Retinal pigment epithelial cell (primary cell): Measurements from ENCODE around the gene SRSF12.

Experiments used
- DNase-seq: peaks from one replicate; pipeline ENCODE4 v3.0.0-alpha.2; 2010; ENCODE audit warnings: low read depth
- H3K4me3 ChIP-seq: 2 replicates; pipeline ENCODE4 v1.5.1; 2011; ENCODE audit warnings: mild to moderate bottlenecking, low read length, control low read depth, moderate library complexity
- TF ChIP-seq, protein P1 (sequence below): conservative IDR thresholded peaks from 2 replicates; pipeline ENCODE4 v1.5.1; 2011; ENCODE audit warnings: low read depth, low read length, control low read depth, inconsistent platforms

Gene SRSF12

DNA sequence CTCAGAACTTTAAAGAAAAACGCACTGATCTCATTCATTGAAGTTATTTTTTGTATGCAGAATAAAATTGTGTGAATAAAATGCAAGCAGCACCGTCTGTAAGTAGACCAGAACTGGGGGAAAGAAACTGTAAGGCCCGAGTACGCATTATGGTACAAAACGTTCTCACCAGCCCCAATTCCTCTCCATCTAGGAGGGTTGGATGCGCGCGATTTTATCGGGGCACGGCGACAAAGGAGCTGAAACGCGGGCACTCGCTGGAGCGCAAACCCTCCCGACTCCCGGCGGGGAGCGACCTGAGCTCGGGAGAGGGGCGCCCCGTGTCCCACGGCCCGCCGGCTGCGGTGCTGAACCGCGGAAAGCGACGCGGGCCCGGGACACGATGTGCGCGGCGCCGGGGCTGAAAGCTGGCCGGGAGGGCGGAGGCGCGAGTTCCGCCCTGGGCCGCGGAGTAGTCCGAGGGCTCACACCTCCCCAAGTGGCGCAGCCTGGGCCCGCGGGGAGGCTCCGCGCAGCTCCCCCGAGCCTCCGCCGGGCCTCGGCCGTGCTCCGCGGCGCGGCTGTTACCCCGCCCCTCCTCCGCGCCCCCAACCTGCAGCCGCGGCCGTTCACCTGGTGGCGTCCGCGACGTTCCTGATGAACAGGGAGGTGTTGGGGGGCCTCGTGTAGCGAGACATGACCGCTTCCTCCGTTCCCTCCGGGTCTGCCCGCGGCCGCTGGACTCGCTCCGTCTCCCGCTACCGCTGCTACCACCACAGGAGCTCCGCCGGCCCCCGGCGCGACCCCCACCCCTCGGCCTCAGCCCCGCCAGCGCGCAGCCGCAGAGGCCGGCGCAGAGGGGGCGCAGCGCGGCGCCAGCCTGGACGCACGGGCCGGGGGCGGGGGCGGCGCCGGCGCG, at the start of gene SRSF12:
TSS of gene SRSF12 (minus strand) at position 861 of the 898 bp plus-strand sequence. CDS start at position 677, 184 bp downstream.
- DNase-seq = no peak
- H3K4me3 ChIP-seq = peak within 1 kb of the TSS; percentile 57
- TF ChIP-seq, protein P1, sequence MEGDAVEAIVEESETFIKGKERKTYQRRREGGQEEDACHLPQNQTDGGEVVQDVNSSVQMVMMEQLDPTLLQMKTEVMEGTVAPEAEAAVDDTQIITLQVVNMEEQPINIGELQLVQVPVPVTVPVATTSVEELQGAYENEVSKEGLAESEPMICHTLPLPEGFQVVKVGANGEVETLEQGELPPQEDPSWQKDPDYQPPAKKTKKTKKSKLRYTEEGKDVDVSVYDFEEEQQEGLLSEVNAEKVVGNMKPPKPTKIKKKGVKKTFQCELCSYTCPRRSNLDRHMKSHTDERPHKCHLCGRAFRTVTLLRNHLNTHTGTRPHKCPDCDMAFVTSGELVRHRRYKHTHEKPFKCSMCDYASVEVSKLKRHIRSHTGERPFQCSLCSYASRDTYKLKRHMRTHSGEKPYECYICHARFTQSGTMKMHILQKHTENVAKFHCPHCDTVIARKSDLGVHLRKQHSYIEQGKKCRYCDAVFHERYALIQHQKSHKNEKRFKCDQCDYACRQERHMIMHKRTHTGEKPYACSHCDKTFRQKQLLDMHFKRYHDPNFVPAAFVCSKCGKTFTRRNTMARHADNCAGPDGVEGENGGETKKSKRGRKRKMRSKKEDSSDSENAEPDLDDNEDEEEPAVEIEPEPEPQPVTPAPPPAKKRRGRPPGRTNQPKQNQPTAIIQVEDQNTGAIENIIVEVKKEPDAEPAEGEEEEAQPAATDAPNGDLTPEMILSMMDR = no peak

DNA sequence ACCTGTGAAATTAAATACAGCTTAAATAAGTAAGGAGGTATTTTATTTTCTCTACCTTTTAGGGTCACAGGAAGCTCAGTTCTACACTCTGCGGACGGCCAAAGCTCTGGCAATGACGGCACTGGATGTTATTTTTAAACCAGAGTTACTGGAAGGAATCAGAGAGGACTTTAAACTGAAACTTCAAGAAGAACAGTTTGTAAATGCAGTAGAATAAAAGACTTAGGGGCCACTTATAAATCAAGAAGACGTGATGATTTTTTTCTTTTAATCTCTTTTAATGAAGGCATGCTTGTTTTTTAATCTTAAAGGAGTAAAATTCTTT, 44.1 kb upstream of the SRSF12 start:
- peak; percentile 38 for DNase-seq
- no peak overlapping the region for H3K4me3 ChIP-seq
- TF ChIP-seq, protein P1 = no peak

DNA sequence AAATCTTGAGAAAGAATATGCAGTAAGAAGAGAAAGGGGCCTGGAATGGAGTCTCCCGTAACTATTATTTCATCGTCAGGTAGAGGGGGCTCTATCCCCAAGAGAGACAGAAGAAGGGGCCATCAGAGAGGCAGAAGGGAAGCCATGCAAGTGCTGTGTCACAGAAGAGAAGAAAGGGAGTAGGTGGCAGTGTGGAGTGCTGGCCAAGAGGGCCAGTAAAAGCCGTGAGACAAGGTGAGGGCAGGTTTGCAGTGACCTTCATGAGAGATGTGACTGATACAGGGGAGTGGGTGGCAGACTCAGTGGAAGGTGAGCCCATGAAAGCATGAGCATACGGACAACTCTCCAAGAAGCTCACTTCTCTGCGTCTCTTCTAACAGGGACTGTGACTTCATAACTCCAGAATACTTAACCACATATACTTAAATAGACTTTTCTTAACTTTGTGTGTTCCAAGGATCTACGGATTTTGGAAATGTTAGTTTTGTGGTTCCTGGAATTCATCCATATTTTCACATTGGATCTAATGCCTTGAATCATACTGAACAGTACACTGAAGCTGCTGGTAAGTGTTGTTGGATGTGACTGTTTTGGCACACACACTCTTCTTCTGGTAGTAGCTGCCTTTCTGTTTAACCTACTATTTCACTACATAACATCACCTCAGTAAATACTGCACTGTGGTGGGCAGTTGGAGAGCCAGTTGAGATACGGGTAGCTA, 43.6 kb upstream of the SRSF12 start:
- TF ChIP-seq, protein P1 = no peak
- DNase-seq = no peak
- H3K4me3 ChIP-seq = no peak overlapping the region

DNA sequence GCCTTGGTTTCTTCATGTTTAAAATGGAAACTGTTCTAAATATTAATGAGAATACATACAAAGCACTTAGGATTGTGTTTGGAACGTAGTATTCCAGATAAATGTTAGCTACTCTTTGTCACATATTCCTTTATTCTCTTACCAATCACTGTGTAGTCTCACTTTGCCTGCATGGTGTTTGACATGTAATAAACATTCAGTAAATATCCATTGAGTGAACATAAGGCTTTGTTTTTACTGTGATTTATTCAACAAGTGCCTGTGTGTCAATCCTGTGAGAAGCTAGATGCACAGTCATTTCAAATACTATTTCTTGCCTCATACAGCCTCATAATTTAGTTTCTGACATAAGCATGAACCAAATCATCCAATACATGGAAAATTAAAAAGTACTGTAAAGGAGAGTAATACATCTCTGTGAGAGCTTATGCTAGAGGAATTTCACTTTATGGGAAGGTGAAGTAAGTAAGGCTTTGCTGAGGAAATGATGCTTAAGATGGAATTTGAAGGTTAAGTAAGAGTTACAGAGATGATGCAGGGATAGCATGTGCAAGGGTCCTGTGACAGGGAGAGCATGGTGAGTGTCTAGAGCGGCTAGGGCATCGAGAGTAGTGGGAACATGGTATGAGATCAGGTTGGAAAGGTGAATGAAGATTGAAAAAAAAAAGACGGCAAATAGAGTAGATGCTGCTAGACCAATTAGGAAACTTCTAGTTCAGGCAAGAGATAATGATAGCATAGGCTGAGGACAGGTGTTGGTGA, 42.6 kb upstream of the SRSF12 start:
- DNase-seq = no peak
- TF ChIP-seq, protein P1 = no peak
- no peak overlapping the region for H3K4me3 ChIP-seq

DNA sequence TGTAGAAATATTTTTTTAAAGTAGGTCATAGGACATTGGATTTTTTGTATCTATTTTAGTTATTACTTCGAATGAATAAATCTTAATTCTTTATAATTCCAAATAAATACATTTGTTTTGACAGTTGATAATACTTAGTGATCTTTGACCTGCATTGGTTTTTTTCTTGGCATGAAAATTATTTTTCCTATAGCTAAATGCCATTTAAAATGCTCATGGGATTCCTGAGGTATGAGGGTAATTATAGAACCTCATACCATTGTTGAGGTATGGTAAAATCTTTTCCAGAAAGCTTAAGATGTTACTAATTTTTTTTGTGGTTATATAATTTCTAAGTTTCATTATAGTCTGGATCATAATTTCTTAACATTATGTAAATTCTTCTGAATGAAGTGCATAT, 36.3 kb upstream of the SRSF12 start:
- TF ChIP-seq, protein P1 = no peak
- DNase-seq = peak; percentile 62

DNA sequence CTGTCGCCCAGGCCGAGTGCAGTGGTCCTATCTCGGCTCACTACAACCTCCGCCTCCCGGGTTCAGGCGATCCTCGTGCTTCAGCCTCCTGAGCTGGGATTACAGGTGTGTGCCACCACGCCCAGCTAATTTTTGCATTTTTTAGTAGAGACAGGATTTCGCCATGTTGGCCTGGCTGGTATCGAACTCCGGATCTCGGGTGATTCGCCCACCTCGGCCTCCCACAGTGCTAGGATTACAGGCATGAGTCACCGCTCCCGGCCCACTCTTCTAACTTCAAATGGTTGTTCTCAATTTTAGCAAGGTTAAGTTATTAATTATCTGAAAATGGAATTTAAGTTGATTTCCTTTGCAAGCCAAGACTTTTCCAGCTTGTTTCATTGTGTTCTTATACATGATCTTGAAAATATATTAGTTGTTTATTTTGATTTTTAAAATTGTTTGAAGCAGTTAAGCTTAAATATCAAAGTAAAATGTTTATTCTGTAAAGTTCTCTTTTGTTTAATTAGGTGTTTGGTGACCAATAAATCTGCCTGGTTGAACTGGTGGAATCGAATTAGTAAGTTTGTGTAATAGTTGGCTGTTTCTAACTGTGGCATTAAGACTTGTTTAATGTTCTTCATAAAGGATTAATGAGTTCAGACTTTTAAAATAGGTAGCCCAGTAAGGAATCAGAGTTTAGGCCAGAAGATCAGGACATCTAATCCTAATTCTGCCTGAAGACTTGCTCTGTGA, 30.3 kb upstream of the SRSF12 start:
- peak; percentile 27 for DNase-seq
- no peak overlapping the region for H3K4me3 ChIP-seq
- TF ChIP-seq, protein P1 = no peak

More for the DNA sequence above, 36.3 kb upstream of the SRSF12 start:
- H3K4me3 ChIP-seq = no peak overlapping the region
